ENCODE results near the gene MSI2. TPM values are rescaled to one million over a fixed set of nuclear protein-coding genes. Genes with fewer than 3 reads are reported as not detected.

The MSI2 gene
- total and polyA plus RNA-seq, 2 experiments from 2014 or later: 15.7 to 76.4 TPM

GRCh38 chr17:57465610-57466009, 209.3 kb downstream of the MSI2 start:
- Histone ChIP-seq H3K4me1 (ENCODE audit: low read depth) (peaks cover 22% of the 10 kb centered on the region), H3K9me3 (ENCODE audit: low read depth) (no peaks in the 10 kb centered on the region), H3K36me3 (no peaks in the 10 kb centered on the region), H3K27me3 (no peaks in the 10 kb centered on the region), H3K27ac (no peak overlapping the region), H3K4me3 (no peak overlapping the region)
- no peak for TF ChIP-seq CTCF (IDR thresholded peaks at IDR 0.05; ENCODE audit: low read depth, low read length)
- DNase-seq (ENCODE audit: low read depth in 1 of 2, low spot score in 1 of 2): no peak

- TF ChIP-seq CTCF (IDR thresholded peaks at IDR 0.05; ENCODE audit: low read depth, low read length): no peak
- no peaks in the 10 kb centered on the region for H3K9me3 ChIP-seq (ENCODE audit: low read depth)
- peaks cover 22% of the 10 kb centered on the region for H3K4me1 ChIP-seq (ENCODE audit: low read depth)
- no peak for DNase-seq (ENCODE audit: low read depth in 1 of 2, low spot score in 1 of 2)
- H3K27me3 ChIP-seq: no peaks in the 10 kb centered on the region
- no peak overlapping the region for H3K27ac ChIP-seq
- H3K36me3 ChIP-seq: no peaks in the 10 kb centered on the region
- no peak overlapping the region for H3K4me3 ChIP-seq
Measured at GRCh38 chr17:57466017-57466471, 209.7 kb downstream of the MSI2 start.

GRCh38 chr17:57466521-57466920, 210.2 kb downstream of the MSI2 start:
- Histone ChIP-seq H3K27me3 (no peaks in the 10 kb centered on the region), H3K4me1 (ENCODE audit: low read depth) (peaks cover 23% of the 10 kb centered on the region), H3K4me3 (no peak overlapping the region), H3K9me3 (ENCODE audit: low read depth) (no peaks in the 10 kb centered on the region), H3K27ac (no peak overlapping the region), H3K36me3 (no peaks in the 10 kb centered on the region)
- no peak for TF ChIP-seq CTCF (IDR thresholded peaks at IDR 0.05; ENCODE audit: low read depth, low read length)
- DNase-seq (ENCODE audit: low read depth in 1 of 2, low spot score in 1 of 2): no peak

- Histone ChIP-seq H3K4me3 (no peak overlapping the region), H3K9me3 (ENCODE audit: low read depth) (no peaks in the 10 kb centered on the region), H3K27me3 (no peaks in the 10 kb centered on the region), H3K4me1 (ENCODE audit: low read depth) (peaks cover 30% of the 10 kb centered on the region), H3K36me3 (no peaks in the 10 kb centered on the region), H3K27ac (no peak overlapping the region)
- DNase-seq (ENCODE audit: low read depth in 1 of 2, low spot score in 1 of 2): no peak
- TF ChIP-seq CTCF (IDR thresholded peaks at IDR 0.05; ENCODE audit: low read depth, low read length): no peak
Measured at GRCh38 chr17:57467226-57467625, 210.9 kb downstream of the MSI2 start.

- H3K9me3 ChIP-seq (ENCODE audit: low read depth): no peaks in the 10 kb centered on the region
- no peak overlapping the region for H3K27ac ChIP-seq
- no peaks in the 10 kb centered on the region for H3K36me3 ChIP-seq
- no peak for TF ChIP-seq CTCF (IDR thresholded peaks at IDR 0.05; ENCODE audit: low read depth, low read length)
- H3K4me3 ChIP-seq: no peak overlapping the region
- DNase-seq (ENCODE audit: low read depth in 1 of 2, low spot score in 1 of 2): no peak
- H3K4me1 ChIP-seq (ENCODE audit: low read depth): peaks cover 31% of the 10 kb centered on the region
- H3K27me3 ChIP-seq: no peaks in the 10 kb centered on the region
Measured at GRCh38 chr17:57467801-57468200, 211.5 kb downstream of the MSI2 start.
